ENCODE measurements around the gene ASTN2. TPM values are rescaled to one million over a fixed set of nuclear protein-coding genes. Genes with fewer than 3 reads are reported as not detected.

The ASTN2 gene
- total RNA-seq, 1 experiment from 2014 or later, result 4.8 TPM

- Histone ChIP-seq H3K27ac (ENCODE audit: low read depth, low read length) (no peak overlapping the region), H3K4me2 (ENCODE audit: low read length) (no peak overlapping the region), H3K9ac (ENCODE audit: low read length) (no peak overlapping the region), H4K20me1 (ENCODE audit: insufficient read depth) (no peaks in the 10 kb centered on the region), H2AFZ (ENCODE audit: low read depth, low read length, poor library complexity, severe bottlenecking) (no peak overlapping the region), H3K79me2 (ENCODE audit: insufficient read depth, low read length) (no peaks in the 10 kb centered on the region), H3K9me3 (ENCODE audit: control insufficient read depth in 1 of 2, insufficient read depth in 1 of 2, low read depth in 1 of 2, low read length in 2 of 2) (no peaks in the 10 kb centered on the region; a peak in 2 of 4 replicates), H3K36me3 (ENCODE audit: control insufficient read depth in 1 of 2, insufficient read depth in 2 of 2, low read length in 2 of 2) (no peaks in the 10 kb centered on the region), H3K4me1 (ENCODE audit: control insufficient read depth in 1 of 2, insufficient read depth in 2 of 2, low read length in 2 of 2) (no peaks in the 10 kb centered on the region), H3K9me2 (ENCODE audit: insufficient read depth) (no peaks in the 10 kb centered on the region), H3K27me3 (ENCODE audit: insufficient read depth, low read length) (no peaks in the 10 kb centered on the region), H3K4me3 (replicated peaks in 1 of 2; ENCODE audit: low read depth in 1 of 2, low read length in 2 of 2) (no peak overlapping the region)
- POLR2A ChIA-PET, result no interaction called here
- no peak for ATAC-seq
- CTCF ChIA-PET, result no interaction called here
- no TSS peak for BruUV-seq (replicated peaks)
- no peak for DNase-seq (ENCODE audit: low read depth, low spot score)
- TF ChIP-seq, protein P1, sequence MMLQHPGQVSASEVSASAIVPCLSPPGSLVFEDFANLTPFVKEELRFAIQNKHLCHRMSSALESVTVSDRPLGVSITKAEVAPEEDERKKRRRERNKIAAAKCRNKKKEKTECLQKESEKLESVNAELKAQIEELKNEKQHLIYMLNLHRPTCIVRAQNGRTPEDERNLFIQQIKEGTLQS (IDR thresholded peaks at IDR 0.05), result no peak
- no peak for TF ChIP-seq POLR2A (IDR thresholded peaks at IDR 0.05; ENCODE audit: borderline replicate concordance, extremely low read depth, insufficient read depth, insufficient read length)
- no peak for TF ChIP-seq EZH2 (IDR thresholded peaks at IDR 0.05)
- no peak for TF ChIP-seq POLR2AphosphoS5 (IDR thresholded peaks at IDR 0.05; ENCODE audit: low read depth, low read length)
- TF ChIP-seq CEBPB (IDR thresholded peaks at IDR 0.05; ENCODE audit: low read depth), result no peak
- no peak for TF ChIP-seq RAD21 (IDR thresholded peaks at IDR 0.05; ENCODE audit: low read depth)
- TF ChIP-seq ZNF274 (IDR thresholded peaks at IDR 0.05; ENCODE audit: low read depth, low read length), result no peak
- TF ChIP-seq ELF1 (IDR thresholded peaks at IDR 0.05; ENCODE audit: borderline replicate concordance, low read depth), result no peak
- TF ChIP-seq JUND (IDR thresholded peaks at IDR 0.05), result no peak
- TF ChIP-seq EGR1 (IDR thresholded peaks at IDR 0.05; ENCODE audit: low read depth), result no peak
- TF ChIP-seq MAX (IDR thresholded peaks at IDR 0.05), result no peak
- no peak for TF ChIP-seq YY1 (IDR thresholded peaks at IDR 0.05; ENCODE audit: extremely low read depth, insufficient replicate concordance, low read depth, low read length)
- no peak for TF ChIP-seq ZFX (IDR thresholded peaks at IDR 0.05)
- intact Hi-C loops (cut with micrococcal nuclease), result no loop called here
- RAD21 ChIA-PET (ENCODE audit: low non-redundant PET in 1 of 2, low total read pairs in 2 of 2, uncharacterized antibody in 2 of 2, unreplicated experiment in 2 of 2), result no interaction called here
Measured at GRCh38 chr9:117359910-117360309, 54.9 kb downstream of the ASTN2 start.

- ChIA-PET RAD21 (ENCODE audit: low non-redundant PET in 1 of 2, low total read pairs in 2 of 2, uncharacterized antibody in 2 of 2, unreplicated experiment in 2 of 2) (no interaction called here), POLR2A (no interaction called here), CTCF (no interaction called here)
- TF ChIP-seq ZFX (IDR thresholded peaks at IDR 0.05) (no peak), SRF (IDR thresholded peaks at IDR 0.05; ENCODE audit: low read depth) (no peak), CBX3 (IDR thresholded peaks at IDR 0.05; ENCODE audit: low read depth) (no peak), YY1 (IDR thresholded peaks at IDR 0.05; ENCODE audit: extremely low read depth, insufficient replicate concordance, low read depth, low read length) (no peak), ELF1 (IDR thresholded peaks at IDR 0.05; ENCODE audit: borderline replicate concordance, low read depth) (no peak), FOSL1 (IDR thresholded peaks at IDR 0.05; ENCODE audit: low read depth) (no peak), JUND (IDR thresholded peaks at IDR 0.05) (no peak), SP1 (IDR thresholded peaks at IDR 0.05; ENCODE audit: low read depth) (no peak), ZNF274 (IDR thresholded peaks at IDR 0.05; ENCODE audit: low read depth, low read length) (no peak)
- TF ChIP-seq, protein P1 (IDR thresholded peaks at IDR 0.05), result no peak
- TF ChIP-seq, protein P2, sequence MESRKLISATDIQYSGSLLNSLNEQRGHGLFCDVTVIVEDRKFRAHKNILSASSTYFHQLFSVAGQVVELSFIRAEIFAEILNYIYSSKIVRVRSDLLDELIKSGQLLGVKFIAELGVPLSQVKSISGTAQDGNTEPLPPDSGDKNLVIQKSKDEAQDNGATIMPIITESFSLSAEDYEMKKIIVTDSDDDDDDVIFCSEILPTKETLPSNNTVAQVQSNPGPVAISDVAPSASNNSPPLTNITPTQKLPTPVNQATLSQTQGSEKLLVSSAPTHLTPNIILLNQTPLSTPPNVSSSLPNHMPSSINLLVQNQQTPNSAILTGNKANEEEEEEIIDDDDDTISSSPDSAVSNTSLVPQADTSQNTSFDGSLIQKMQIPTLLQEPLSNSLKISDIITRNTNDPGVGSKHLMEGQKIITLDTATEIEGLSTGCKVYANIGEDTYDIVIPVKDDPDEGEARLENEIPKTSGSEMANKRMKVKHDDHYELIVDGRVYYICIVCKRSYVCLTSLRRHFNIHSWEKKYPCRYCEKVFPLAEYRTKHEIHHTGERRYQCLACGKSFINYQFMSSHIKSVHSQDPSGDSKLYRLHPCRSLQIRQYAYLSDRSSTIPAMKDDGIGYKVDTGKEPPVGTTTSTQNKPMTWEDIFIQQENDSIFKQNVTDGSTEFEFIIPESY (IDR thresholded peaks at IDR 0.05; ENCODE audit: extremely low read depth, insufficient replicate concordance, low read length), result no peak
- Histone ChIP-seq H2AFZ (ENCODE audit: low read depth, low read length, poor library complexity, severe bottlenecking) (no peak overlapping the region), H4K20me1 (ENCODE audit: insufficient read depth) (no peaks in the 10 kb centered on the region), H3K9me3 (ENCODE audit: control insufficient read depth in 1 of 2, insufficient read depth in 1 of 2, low read depth in 1 of 2, low read length in 2 of 2) (peaks cover 0 to 4% of the 10 kb centered on the region in 2 experiments; a peak in 2 of 4 replicates), H3K4me1 (ENCODE audit: control insufficient read depth in 1 of 2, insufficient read depth in 2 of 2, low read length in 2 of 2) (no peaks in the 10 kb centered on the region), H3K4me2 (ENCODE audit: low read length) (no peak overlapping the region), H3K79me2 (ENCODE audit: insufficient read depth, low read length) (no peaks in the 10 kb centered on the region), H3K9me2 (ENCODE audit: insufficient read depth) (no peaks in the 10 kb centered on the region), H3K27ac (ENCODE audit: low read depth, low read length) (no peak overlapping the region), H3K27me3 (ENCODE audit: insufficient read depth, low read length) (no peaks in the 10 kb centered on the region), H3K4me3 (replicated peaks in 1 of 2; ENCODE audit: low read depth in 1 of 2, low read length in 2 of 2) (no peak overlapping the region), H3K36me3 (ENCODE audit: control insufficient read depth in 1 of 2, insufficient read depth in 2 of 2, low read length in 2 of 2) (no peaks in the 10 kb centered on the region), H3K9ac (ENCODE audit: low read length) (no peak overlapping the region)
- no TSS peak for BruUV-seq (replicated peaks)
- intact Hi-C loops (cut with micrococcal nuclease), result no loop called here
- ATAC-seq (no peak), DNase-seq (ENCODE audit: low read depth, low spot score) (no peak)
Measured at GRCh38 chr9:117355542-117355941, 59.3 kb downstream of the ASTN2 start.
